ENCODE measurements around the gene LINGO1.
A peak's percentile ranks its signal among the peaks of the same experiment; 100 is the strongest.

The LINGO1 gene

GRCh38 chr15:77632534-77633133 lies at the start of gene LINGO1:
TSS of gene LINGO1 (minus strand) at chr15:77632912. CDS start at chr15:77632315, 597 bp downstream.
- peak in 7 of 14 donors; percentile 14 to 61 (median 40) for DNase-seq

- DNase-seq = no peak
These were observed 48.6 kb upstream of the LINGO1 start for GRCh38 chr15:77681362-77681761.

GRCh38 chr15:77676569-77677375 lies 44.1 kb upstream of the LINGO1 start:
- DNase-seq = no peak

- no peak for DNase-seq
These were observed 43.2 kb upstream of the LINGO1 start for GRCh38 chr15:77675806-77676415.

- no peak for DNase-seq
These were observed 41.6 kb upstream of the LINGO1 start for GRCh38 chr15:77674327-77674726.

GRCh38 chr15:77673866-77674265 lies 41.2 kb upstream of the LINGO1 start:
- no peak for DNase-seq

GRCh38 chr15:77672135-77672534 lies 39.4 kb upstream of the LINGO1 start:
- DNase-seq = no peak

GRCh38 chr15:77671362-77672056 lies 38.8 kb upstream of the LINGO1 start:
- DNase-seq = no peak

GRCh38 chr15:77670558-77671361 lies 38.0 kb upstream of the LINGO1 start:
- no peak for DNase-seq

- DNase-seq = no peak
These were observed 37.2 kb upstream of the LINGO1 start for GRCh38 chr15:77669896-77670295.

GRCh38 chr15:77667338-77668234 lies 34.9 kb upstream of the LINGO1 start:
- no peak for DNase-seq

- no peak for DNase-seq
These were observed 33.6 kb upstream of the LINGO1 start for GRCh38 chr15:77666296-77666660.

GRCh38 chr15:77665530-77666295 lies 33.0 kb upstream of the LINGO1 start:
- DNase-seq = no peak

- no peak for DNase-seq
These were observed 31.7 kb upstream of the LINGO1 start for GRCh38 chr15:77664428-77664827.

GRCh38 chr15:77663256-77663655 lies 30.5 kb upstream of the LINGO1 start:
- DNase-seq = no peak

- peak in 1 of 14 donors; percentile 32 for DNase-seq
These were observed 26.9 kb upstream of the LINGO1 start for GRCh38 chr15:77659350-77660321.

GRCh38 chr15:77658304-77658703 lies 25.6 kb upstream of the LINGO1 start:
- DNase-seq = peak in 1 of 14 donors; percentile 21

- peak in 1 of 14 donors; percentile 27 for DNase-seq
These were observed 25.0 kb upstream of the LINGO1 start for GRCh38 chr15:77657634-77658238.

- no peak for DNase-seq
These were observed 23.6 kb upstream of the LINGO1 start for GRCh38 chr15:77656294-77656693.

Measured in C1 segment of cervical spinal cord (tissue), 14 donors.